ENCODE results near the gene OGDHL.

Gene OGDHL

GRCh38 chr10:49768329-49768728 is 6.2 kb upstream of the OGDHL start:
- ChIA-PET POLR2A (no interaction called here), CTCF (no interaction called here)
- no peak for TF ChIP-seq CTCF (IDR thresholded peaks at IDR 0.05; ENCODE audit: insufficient read depth, low read length, missing control alignments)
- H3K4me3 ChIP-seq (ENCODE audit: low read depth, low read length) = no peak overlapping the region
- DNase-seq (ENCODE audit: low read depth, low spot score) = no peak

- H3K4me3 ChIP-seq (ENCODE audit: low read depth, low read length) = no peak overlapping the region
- TF ChIP-seq CTCF (IDR thresholded peaks at IDR 0.05; ENCODE audit: insufficient read depth, low read length, missing control alignments) = no peak
- ChIA-PET CTCF (no interaction called here), POLR2A (no interaction called here)
- no peak for DNase-seq (ENCODE audit: low read depth, low spot score)
Measured at GRCh38 chr10:49767752-49768151, 5.6 kb upstream of the OGDHL start.

- H3K4me3 ChIP-seq (ENCODE audit: low read depth, low read length) = no peak overlapping the region
- CTCF ChIA-PET = no interaction called here
- POLR2A ChIA-PET = no interaction called here
- no peak for TF ChIP-seq CTCF (IDR thresholded peaks at IDR 0.05; ENCODE audit: insufficient read depth, low read length, missing control alignments)
- DNase-seq (ENCODE audit: low read depth, low spot score) = no peak
Measured at GRCh38 chr10:49766484-49766883, 4.4 kb upstream of the OGDHL start.

GRCh38 chr10:49762566-49762877 is 399 bp upstream of the OGDHL start:
- H3K4me3 ChIP-seq (ENCODE audit: low read depth, low read length) = peak overlapping the region; percentile 54
- ChIA-PET POLR2A (no interaction called here), CTCF (no interaction called here)
- DNase-seq (ENCODE audit: low read depth, low spot score) = no peak
- no peak for TF ChIP-seq CTCF (IDR thresholded peaks at IDR 0.05; ENCODE audit: insufficient read depth, low read length, missing control alignments)

- ChIA-PET POLR2A (no interaction called here), CTCF (no interaction called here)
- TF ChIP-seq CTCF (IDR thresholded peaks at IDR 0.05; ENCODE audit: insufficient read depth, low read length, missing control alignments) = no peak
- H3K4me3 ChIP-seq (ENCODE audit: low read depth, low read length) = no peak overlapping the region; the same call in 1 of the 2 replicates
- no peak for DNase-seq (ENCODE audit: low read depth, low spot score)
Measured at GRCh38 chr10:49761201-49761788, 828 bp downstream of the OGDHL start.

- POLR2A ChIA-PET = no interaction called here
- TF ChIP-seq CTCF (IDR thresholded peaks at IDR 0.05; ENCODE audit: insufficient read depth, low read length, missing control alignments) = no peak
Measured at GRCh38 chr10:49760789-49761188, 1.3 kb downstream of the OGDHL start.

More at GRCh38 chr10:49760789-49761188, 1.3 kb downstream of the OGDHL start:
- no peak for DNase-seq (ENCODE audit: low read depth, low spot score)
- H3K4me3 ChIP-seq (ENCODE audit: low read depth, low read length) = no peak overlapping the region
- CTCF ChIA-PET = no interaction called here

Data from AG04449 (cell line).